Gastrocnemius medialis (tissue), 4 donors: Measurements from ENCODE around the gene APP.

Experiments used
- POLR2A ChIP-seq, 2 donors: fragments of 450-650 bp; IDR thresholded peaks; one replicate each; pipeline ENCODE4 v1.6.1; 2017; ENCODE audit warnings: antibody characterized with exemption in 2 of 2, mild to moderate bottlenecking in 2 of 2, moderate library complexity in 2 of 2
- TF ChIP-seq, protein P1 (sequence below), 5 experiments: fragments of 450-650 bp in 3 of 5; fragments of 200-600 bp in 2 of 5; sonication (generic) in 2 of 5; IDR thresholded peaks in 4 of 5; conservative IDR thresholded peaks in 1 of 5; 1 replicate in 4 of 5; 2 replicates in 1 of 5; pipeline ENCODE4 v1.5.1; 2016 to 2019; ENCODE audit warnings: antibody characterized with exemption in 5 of 5, mild to moderate bottlenecking in 3 of 5, moderate library complexity in 3 of 5

DNA sequence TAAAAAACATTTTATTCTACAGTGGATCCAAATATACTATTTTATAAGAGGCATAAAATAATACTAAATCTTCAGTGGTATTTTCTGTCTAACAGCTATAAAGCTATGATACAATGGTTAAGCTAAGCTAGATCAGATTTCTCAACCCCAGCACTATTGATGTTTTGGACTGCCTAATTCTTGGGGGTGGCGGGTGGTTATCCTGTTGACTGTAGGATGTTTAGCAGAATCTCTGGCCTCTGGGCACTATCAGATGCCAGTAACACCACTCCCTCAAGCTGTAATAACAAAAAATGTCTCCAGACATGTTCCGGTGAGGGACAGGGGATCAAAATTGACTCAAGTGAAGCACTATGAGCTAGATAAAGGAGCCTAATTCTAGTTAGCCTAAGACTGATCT is 118.5 kb downstream of the APP start:
- no peak for TF ChIP-seq POLR2A (IDR thresholded peaks at IDR 0.05)
- TF ChIP-seq, protein P1, sequence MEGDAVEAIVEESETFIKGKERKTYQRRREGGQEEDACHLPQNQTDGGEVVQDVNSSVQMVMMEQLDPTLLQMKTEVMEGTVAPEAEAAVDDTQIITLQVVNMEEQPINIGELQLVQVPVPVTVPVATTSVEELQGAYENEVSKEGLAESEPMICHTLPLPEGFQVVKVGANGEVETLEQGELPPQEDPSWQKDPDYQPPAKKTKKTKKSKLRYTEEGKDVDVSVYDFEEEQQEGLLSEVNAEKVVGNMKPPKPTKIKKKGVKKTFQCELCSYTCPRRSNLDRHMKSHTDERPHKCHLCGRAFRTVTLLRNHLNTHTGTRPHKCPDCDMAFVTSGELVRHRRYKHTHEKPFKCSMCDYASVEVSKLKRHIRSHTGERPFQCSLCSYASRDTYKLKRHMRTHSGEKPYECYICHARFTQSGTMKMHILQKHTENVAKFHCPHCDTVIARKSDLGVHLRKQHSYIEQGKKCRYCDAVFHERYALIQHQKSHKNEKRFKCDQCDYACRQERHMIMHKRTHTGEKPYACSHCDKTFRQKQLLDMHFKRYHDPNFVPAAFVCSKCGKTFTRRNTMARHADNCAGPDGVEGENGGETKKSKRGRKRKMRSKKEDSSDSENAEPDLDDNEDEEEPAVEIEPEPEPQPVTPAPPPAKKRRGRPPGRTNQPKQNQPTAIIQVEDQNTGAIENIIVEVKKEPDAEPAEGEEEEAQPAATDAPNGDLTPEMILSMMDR (IDR thresholded peaks at IDR 0.05 in 4 of 5, conservative IDR thresholded peaks at IDR 0.05 in 1 of 5): no peak
